ENCODE results near the gene GFRA4. TPM values are rescaled to one million over a fixed set of nuclear protein-coding genes. Genes with fewer than 3 reads are reported as not detected.

GFRA4 gene
- total RNA-seq, 1 experiment from 2014 or later = not detected

DNA sequence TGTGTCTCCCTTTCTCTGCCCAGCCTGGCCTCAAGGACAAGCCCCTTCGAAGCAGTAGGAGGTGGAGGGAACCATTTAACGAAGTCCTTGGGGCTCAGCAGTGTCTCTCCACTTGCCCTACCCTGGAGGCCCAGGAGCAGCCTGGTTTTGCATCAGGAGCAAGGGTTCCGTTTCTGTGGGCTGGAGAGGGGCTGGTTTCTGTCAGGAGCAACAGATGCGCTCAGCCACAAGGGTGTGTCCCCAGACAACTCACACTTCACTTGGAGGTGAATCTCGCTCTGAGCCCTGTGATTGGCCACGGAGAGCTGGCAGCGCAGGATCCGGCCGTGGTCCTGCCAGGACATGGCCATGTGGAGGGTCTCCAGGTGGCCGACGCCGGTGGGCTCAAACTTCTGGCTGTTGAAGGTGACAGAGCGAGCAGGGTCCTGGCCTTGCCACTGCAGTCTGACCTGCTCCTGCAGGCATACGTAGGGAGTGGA lies 42.3 kb upstream of the GFRA4 start:
- H3K4me3 Mint-ChIP-seq = no peak overlapping the region
- no peak for DNase-seq (ENCODE audit: low spot score)
- H3K36me3 Mint-ChIP-seq = no peaks in the 10 kb centered on the region
- H3K27ac Mint-ChIP-seq = no peak overlapping the region
- CTCF ChIA-PET = interaction anchor here (0.5 to 2.6 kb wide), 7 partner anchors 8 to 370 kb away, joined by 3 to 16 read pairs (median 4); no protein-coding TSS in a partner anchor
- H3K9me3 Mint-ChIP-seq = no peaks in the 10 kb centered on the region
- POLR2A ChIA-PET = no interaction called here
- no peaks in the 10 kb centered on the region for H3K27me3 Mint-ChIP-seq (ENCODE audit: low read depth)
- peak; percentile 38 for ATAC-seq
- TF ChIP-seq SMAD4 (CRISPR knock-in tag; IDR thresholded peaks at IDR 0.05) = no peak
- no peak for TF ChIP-seq ETV6 (CRISPR knock-in tag; IDR thresholded peaks at IDR 0.05)
- no peak for TF ChIP-seq ATF1 (CRISPR knock-in tag; IDR thresholded peaks at IDR 0.05)
- TF ChIP-seq MLX (CRISPR knock-in tag; IDR thresholded peaks at IDR 0.05) = no peak
- TF ChIP-seq MAX (CRISPR knock-in tag; IDR thresholded peaks at IDR 0.05) = no peak
- TF ChIP-seq, protein P1, sequence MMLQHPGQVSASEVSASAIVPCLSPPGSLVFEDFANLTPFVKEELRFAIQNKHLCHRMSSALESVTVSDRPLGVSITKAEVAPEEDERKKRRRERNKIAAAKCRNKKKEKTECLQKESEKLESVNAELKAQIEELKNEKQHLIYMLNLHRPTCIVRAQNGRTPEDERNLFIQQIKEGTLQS (CRISPR knock-in tag; conservative IDR thresholded peaks at IDR 0.05) = no peak
- H3K4me1 Mint-ChIP-seq = no peaks in the 10 kb centered on the region

DNA sequence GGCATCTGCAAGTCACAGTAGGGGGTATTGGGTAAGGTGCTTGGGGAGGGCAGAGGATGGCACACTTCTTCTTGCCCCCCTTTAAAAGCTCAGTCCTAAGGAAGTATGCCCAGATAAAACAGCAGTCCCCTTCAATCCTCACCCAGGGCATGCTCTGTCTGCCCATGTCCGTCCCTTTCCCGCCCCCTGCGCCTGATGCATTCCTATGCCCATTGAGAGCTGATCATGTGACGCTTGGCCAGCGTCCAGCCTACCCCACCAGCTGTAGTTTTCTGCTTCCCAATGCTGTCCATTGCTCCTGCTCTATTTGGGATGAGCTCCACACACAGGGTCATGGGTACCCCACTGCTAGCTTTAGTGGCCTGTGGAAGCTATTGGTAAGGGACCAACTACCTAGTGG lies 40.9 kb upstream of the GFRA4 start:
- H3K4me1 Mint-ChIP-seq = no peaks in the 10 kb centered on the region
- H3K27ac Mint-ChIP-seq = no peak overlapping the region
- DNase-seq (ENCODE audit: low spot score) = no peak
- CTCF ChIA-PET = interaction anchor here (0.6 to 2.6 kb wide), 14 partner anchors 8 to 151 kb away, joined by 3 to 16 read pairs (median 4); partner anchors contain the start of genes ADAM33 and ADISSP
- no peaks in the 10 kb centered on the region for H3K27me3 Mint-ChIP-seq (ENCODE audit: low read depth)
- ATAC-seq = no peak
- H3K4me3 Mint-ChIP-seq = no peak overlapping the region
- no peaks in the 10 kb centered on the region for H3K9me3 Mint-ChIP-seq
- no peaks in the 10 kb centered on the region for H3K36me3 Mint-ChIP-seq
- TF ChIP-seq USF2 (CRISPR knock-in tag; IDR thresholded peaks at IDR 0.05) = 0 out of 2 replicates have a peak, but pooled peaks have one; percentile 36
- TF ChIP-seq, protein P2, sequence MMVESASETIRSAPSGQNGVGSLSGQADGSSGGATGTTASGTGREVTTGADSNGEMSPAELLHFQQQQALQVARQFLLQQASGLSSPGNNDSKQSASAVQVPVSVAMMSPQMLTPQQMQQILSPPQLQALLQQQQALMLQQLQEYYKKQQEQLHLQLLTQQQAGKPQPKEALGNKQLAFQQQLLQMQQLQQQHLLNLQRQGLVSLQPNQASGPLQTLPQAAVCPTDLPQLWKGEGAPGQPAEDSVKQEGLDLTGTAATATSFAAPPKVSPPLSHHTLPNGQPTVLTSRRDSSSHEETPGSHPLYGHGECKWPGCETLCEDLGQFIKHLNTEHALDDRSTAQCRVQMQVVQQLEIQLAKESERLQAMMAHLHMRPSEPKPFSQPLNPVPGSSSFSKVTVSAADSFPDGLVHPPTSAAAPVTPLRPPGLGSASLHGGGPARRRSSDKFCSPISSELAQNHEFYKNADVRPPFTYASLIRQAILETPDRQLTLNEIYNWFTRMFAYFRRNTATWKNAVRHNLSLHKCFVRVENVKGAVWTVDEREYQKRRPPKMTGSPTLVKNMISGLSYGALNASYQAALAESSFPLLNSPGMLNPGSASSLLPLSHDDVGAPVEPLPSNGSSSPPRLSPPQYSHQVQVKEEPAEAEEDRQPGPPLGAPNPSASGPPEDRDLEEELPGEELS (CRISPR knock-in tag; IDR thresholded peaks at IDR 0.05) = no peak
- POLR2A ChIA-PET = no interaction called here

DNA sequence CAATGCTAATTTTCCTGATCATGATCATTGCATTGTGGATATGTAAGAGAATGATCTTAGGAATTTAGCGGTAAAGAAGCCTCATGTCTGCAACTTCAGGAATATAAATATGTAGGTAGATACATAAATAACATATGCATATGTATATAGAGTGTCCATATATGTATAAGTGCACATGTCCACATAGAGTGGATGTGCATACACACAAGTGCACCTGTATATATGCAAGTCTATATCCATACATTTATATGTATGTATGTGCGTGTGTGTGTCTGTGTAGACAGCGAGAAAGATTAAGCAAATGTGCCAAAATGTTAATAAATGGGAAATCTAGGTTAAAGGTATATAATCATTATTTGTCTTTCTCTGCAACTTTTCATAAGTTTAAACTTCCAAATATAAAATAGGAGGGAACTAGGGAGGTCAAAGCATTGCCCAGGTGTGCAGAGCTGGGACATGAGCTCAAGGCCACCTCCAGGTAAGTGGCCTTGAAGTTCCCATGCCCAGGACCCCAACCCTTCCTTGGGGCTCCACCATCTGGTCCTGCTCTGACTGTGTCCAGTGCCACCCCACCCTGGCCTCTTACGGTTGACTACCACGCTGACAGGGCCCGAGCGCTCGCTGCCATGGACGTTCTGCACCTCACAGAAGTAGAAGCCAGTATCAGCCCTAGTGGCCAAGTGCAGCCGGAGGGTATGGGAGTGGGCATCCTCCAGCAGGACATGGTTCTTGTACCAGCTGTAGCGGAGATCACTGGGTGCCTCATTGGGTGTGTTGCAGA lies 39.6 kb upstream of the GFRA4 start:
- H3K4me1 Mint-ChIP-seq = no peaks in the 10 kb centered on the region
- ChIA-PET POLR2A (no interaction called here), CTCF (interaction anchor here (0.6 to 2.2 kb wide), 9 partner anchors 8 to 336 kb away, joined by 3 to 10 read pairs (median 4); partner anchors contain the start of genes ADAM33 and ADISSP)
- DNase-seq (ENCODE audit: low spot score) = no peak
- no peaks in the 10 kb centered on the region for H3K27me3 Mint-ChIP-seq (ENCODE audit: low read depth)
- no peak for TF ChIP-seq ZNF423 (CRISPR knock-in tag; IDR thresholded peaks at IDR 0.05)
- no peak for TF ChIP-seq TP53 (CRISPR knock-in tag; IDR thresholded peaks at IDR 0.05)
- no peak for TF ChIP-seq MAX (CRISPR knock-in tag; IDR thresholded peaks at IDR 0.05)
- TF ChIP-seq, protein P2 (CRISPR knock-in tag; IDR thresholded peaks at IDR 0.05) = no peak
- no peak for TF ChIP-seq TCF7 (CRISPR knock-in tag; IDR thresholded peaks at IDR 0.05; ENCODE audit: low read depth)
- no peak for TF ChIP-seq MXD4 (CRISPR knock-in tag; IDR thresholded peaks at IDR 0.05; ENCODE audit: borderline replicate concordance)
- H3K4me3 Mint-ChIP-seq = no peak overlapping the region
- H3K36me3 Mint-ChIP-seq = no peaks in the 10 kb centered on the region
- H3K27ac Mint-ChIP-seq = no peak overlapping the region
- H3K9me3 Mint-ChIP-seq = no peaks in the 10 kb centered on the region
- ATAC-seq = no peak

Data from WTC11 (cell line).